Left ventricle myocardium inferior (tissue), 1 donor: ENCODE measurements around the gene EHD1. TPM values are rescaled to one million over a fixed set of nuclear protein-coding genes. Genes with fewer than 3 reads are reported as not detected.

Experiments
- DNase-seq: peaks from one replicate; pipeline ENCODE4 v3.0.0-alpha.2; 2020
- H3K27ac ChIP-seq: fragments of 200-600 bp; replicated peaks from 2 replicates; pipeline ENCODE4 v1.8.0; 2021
- H3K27me3 ChIP-seq: fragments of 200-600 bp; 2 replicates; pipeline ENCODE4 v1.8.0; 2021; ENCODE audit warnings: low read depth
- H3K36me3 ChIP-seq: fragments of 200-600 bp; 2 replicates; pipeline ENCODE4 v1.8.0; 2021
- H3K4me1 ChIP-seq: fragments of 200-600 bp; 2 replicates; pipeline ENCODE4 v1.8.0; 2021
- H3K4me3 ChIP-seq: fragments of 200-600 bp; 2 replicates; pipeline ENCODE4 v1.8.0; 2021; ENCODE audit warnings: mild to moderate bottlenecking, moderate library complexity
- H3K9me3 ChIP-seq: fragments of 200-600 bp; replicated peaks from 2 replicates; pipeline ENCODE4 v1.8.0; 2021
- intact Hi-C: fragments of 100-400 bp; cut with micrococcal nuclease; formaldehyde crosslinking; loops from one replicate; pipeline ENCODE4 v1.11.0; 2022
- total RNA-seq: library from RNA; stranded (reverse); fragmentation: NEBNext Ultra II Directional; extraction: Animal tissue kit (Norgen Biotek cat#: 25700); gene quantifications from one replicate; pipeline ENCODE4 v1.2.1, GENCODE V29; 2021
- TF ChIP-seq, protein P1 (sequence below): fragments of 200-600 bp; IDR thresholded peaks from 2 replicates; pipeline ENCODE4 v1.8.0; 2021; ENCODE audit warnings: antibody characterized with exemption, mild to moderate bottlenecking, borderline replicate concordance
- donor health status: DM: no; HTN: yes; CAD: no; lungs with severe emphysema.

EHD1 gene
- total RNA-seq, 1 donor from 2014 or later: 40.3 TPM

DNA sequence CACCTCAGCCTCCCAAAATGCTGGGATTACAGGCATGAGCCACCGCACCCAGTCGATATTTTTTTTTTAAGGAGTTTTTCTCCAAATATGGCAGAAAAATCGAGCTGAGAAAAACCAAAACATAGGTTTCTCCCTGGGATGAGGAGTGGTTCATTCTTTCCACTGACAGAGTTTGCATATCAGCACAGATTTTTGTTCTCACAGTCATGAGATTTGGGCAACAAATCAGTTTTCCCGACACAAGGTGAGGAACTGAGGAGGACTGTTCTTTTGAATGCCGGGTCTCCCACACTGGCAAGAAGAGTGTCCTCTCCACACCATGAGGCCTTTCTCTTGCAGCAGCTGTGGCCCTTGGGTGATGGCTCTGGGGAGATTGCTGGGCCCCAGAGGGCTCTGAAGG, 3.8 kb upstream of the EHD1 start:
- Histone ChIP-seq H3K36me3 (no peaks in the 10 kb centered on the region), H3K27ac (peak overlapping the region; percentile 94), H3K4me1 (peaks cover 39% of the 10 kb centered on the region), H3K27me3 (no peaks in the 10 kb centered on the region), H3K4me3 (no peak overlapping the region), H3K9me3 (no peaks in the 10 kb centered on the region)
- TF ChIP-seq, protein P1, sequence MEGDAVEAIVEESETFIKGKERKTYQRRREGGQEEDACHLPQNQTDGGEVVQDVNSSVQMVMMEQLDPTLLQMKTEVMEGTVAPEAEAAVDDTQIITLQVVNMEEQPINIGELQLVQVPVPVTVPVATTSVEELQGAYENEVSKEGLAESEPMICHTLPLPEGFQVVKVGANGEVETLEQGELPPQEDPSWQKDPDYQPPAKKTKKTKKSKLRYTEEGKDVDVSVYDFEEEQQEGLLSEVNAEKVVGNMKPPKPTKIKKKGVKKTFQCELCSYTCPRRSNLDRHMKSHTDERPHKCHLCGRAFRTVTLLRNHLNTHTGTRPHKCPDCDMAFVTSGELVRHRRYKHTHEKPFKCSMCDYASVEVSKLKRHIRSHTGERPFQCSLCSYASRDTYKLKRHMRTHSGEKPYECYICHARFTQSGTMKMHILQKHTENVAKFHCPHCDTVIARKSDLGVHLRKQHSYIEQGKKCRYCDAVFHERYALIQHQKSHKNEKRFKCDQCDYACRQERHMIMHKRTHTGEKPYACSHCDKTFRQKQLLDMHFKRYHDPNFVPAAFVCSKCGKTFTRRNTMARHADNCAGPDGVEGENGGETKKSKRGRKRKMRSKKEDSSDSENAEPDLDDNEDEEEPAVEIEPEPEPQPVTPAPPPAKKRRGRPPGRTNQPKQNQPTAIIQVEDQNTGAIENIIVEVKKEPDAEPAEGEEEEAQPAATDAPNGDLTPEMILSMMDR: no peak
- intact Hi-C loops: no loop called here
- DNase-seq: no peak

DNA sequence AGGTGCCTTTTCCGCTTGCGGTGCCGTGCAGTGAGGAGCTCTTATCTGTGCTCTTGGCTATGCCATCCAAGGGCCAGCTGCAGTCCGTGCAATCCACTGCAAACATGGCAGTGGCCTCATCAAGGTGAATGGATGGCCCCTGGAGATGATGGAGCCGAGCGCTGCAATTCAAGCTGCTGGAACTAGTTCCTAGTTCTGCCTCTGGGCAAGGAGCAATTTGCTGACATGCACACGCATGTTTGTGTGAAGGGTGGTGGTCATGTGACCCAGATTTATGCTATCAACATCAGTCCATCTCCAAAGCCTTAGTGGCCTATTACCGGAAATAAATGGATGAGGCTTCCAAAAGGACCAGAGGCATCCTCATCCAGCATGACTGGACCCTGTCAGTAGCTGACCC, 3.1 kb upstream of the EHD1 start:
- Histone ChIP-seq H3K9me3 (no peaks in the 10 kb centered on the region), H3K36me3 (no peaks in the 10 kb centered on the region), H3K27ac (peak overlapping the region; percentile 94), H3K4me3 (no peak overlapping the region), H3K27me3 (no peaks in the 10 kb centered on the region), H3K4me1 (peaks cover 46% of the 10 kb centered on the region)
- intact Hi-C loops: no loop called here
- TF ChIP-seq, protein P1: no peak
- DNase-seq: no peak

- TF ChIP-seq, protein P1: no peak
- intact Hi-C loops: no loop called here
- Histone ChIP-seq H3K27ac (peak overlapping the region; percentile 94), H3K9me3 (no peaks in the 10 kb centered on the region), H3K36me3 (no peaks in the 10 kb centered on the region), H3K27me3 (no peaks in the 10 kb centered on the region), H3K4me3 (peak overlapping the region; percentile 94), H3K4me1 (peaks cover 56% of the 10 kb centered on the region)
- peak; percentile 52 for DNase-seq
Observed at GRCh38 chr11:64880240-64881001, 2.0 kb upstream of the EHD1 start.

DNA sequence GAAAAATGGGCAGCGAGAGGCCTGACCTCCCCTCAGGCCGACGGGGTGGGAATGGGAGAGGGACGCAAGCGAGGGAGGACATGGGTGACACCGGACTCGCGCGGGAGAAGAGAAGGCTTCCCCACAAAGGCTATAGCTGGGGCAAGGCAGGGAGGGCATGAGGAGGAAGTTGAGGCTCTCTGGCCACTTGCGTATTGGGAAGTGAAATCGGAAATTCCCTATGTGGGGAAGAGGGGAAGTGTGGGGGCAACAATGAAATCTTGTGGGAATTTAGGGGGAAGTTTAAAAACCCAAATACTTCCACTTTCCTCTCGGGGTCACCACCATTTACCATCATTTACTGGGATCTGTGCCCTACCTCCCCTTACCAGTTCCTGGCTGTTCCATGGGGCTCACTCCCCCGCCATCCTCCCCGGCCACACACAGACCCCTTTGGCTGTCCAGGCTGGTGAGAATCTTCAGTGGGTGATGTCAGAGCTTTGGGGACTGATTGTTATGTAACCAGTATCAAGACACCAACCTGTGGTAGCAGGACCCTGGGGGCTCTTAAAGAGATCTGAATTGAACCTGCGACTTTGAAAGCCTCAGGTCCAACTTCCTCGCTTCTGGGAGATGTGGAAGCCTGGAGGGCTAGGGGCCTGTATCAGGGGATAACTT, 951 bp upstream of the EHD1 start:
- peaks cover 5% of the 10 kb centered on the region for H3K36me3 ChIP-seq
- H3K4me1 ChIP-seq: peaks cover 67% of the 10 kb centered on the region
- peak overlapping the region; percentile 94 for H3K27ac ChIP-seq
- H3K4me3 ChIP-seq: peak overlapping the region; percentile 94
- TF ChIP-seq, protein P1: no peak
- no peaks in the 10 kb centered on the region for H3K27me3 ChIP-seq
- intact Hi-C loops: no loop called here
- no peaks in the 10 kb centered on the region for H3K9me3 ChIP-seq
- no peak for DNase-seq

GRCh38 chr11:64878223-64878493, 263 bp downstream of the EHD1 start:
- DNase-seq: no peak
- TF ChIP-seq, protein P1: no peak
- intact Hi-C loops: no loop called here
- Histone ChIP-seq H3K4me3 (peak overlapping the region; percentile 94), H3K36me3 (peaks cover 17% of the 10 kb centered on the region), H3K27ac (peak overlapping the region; percentile 94), H3K9me3 (no peaks in the 10 kb centered on the region), H3K4me1 (peaks cover 79% of the 10 kb centered on the region), H3K27me3 (no peaks in the 10 kb centered on the region)
